Ascending aorta (tissue), 2 donors: ENCODE results near the gene BARX1. TPM values are rescaled to one million over a fixed set of nuclear protein-coding genes. Genes with fewer than 3 reads are reported as not detected.

ENCODE experiments used
- DNase-seq, 2 donors: peaks; one replicate each; pipeline ENCODE4 v3.0.0-alpha.2; 2019; ENCODE audit warnings: low spot score in 2 of 2
- H3K27ac ChIP-seq, 2 donors: fragments of 200-600 bp; sonication (generic); one replicate each; pipeline ENCODE4 v1.5.1; 2016 to 2017; ENCODE audit warnings: mild to moderate bottlenecking in 1 of 2
- H3K27me3 ChIP-seq: fragments of 200-600 bp; sonication (generic); one replicate; pipeline ENCODE4 v1.5.1; 2017
- H3K36me3 ChIP-seq, 2 donors: fragments of 200-600 bp; sonication (generic); one replicate each; pipeline ENCODE4 v1.5.1; 2016
- H3K4me1 ChIP-seq, 2 donors: fragments of 200-600 bp; sonication (generic); one replicate each; pipeline ENCODE4 v1.5.1; 2016 to 2017; ENCODE audit warnings: mild to moderate bottlenecking in 1 of 2
- H3K4me3 ChIP-seq, 2 donors: fragments of 200-600 bp; sonication (generic); one replicate each; pipeline ENCODE4 v1.5.1; 2016 to 2017; ENCODE audit warnings: mild to moderate bottlenecking in 1 of 2
- H3K9me3 ChIP-seq, 2 donors: fragments of 200-600 bp; sonication (generic); one replicate each; pipeline ENCODE4 v1.5.1; 2016
- CTCF ChIP-seq, 3 experiments: fragments of 200-600 bp in 2 of 3; fragments of 450-650 bp in 1 of 3; sonication (generic) in 2 of 3; IDR thresholded peaks; one replicate each; pipeline ENCODE4 v1.5.1; 2016 to 2019; ENCODE audit warnings: antibody characterized with exemption in 3 of 3, mild to moderate bottlenecking in 1 of 3, moderate library complexity in 1 of 3
- intact Hi-C: fragments of 100-400 bp; cut with DNase I; formaldehyde crosslinking; loops from one replicate; pipeline ENCODE4 v1.15.1; 2023
- total RNA-seq: library from RNA; depleted of rRNA; stranded (reverse); fragments of >200 nt; gene quantifications from one replicate; pipeline ENCODE4 v1.1.0, GENCODE V29; 2016

The BARX1 gene
- not detected for total RNA-seq

- Histone ChIP-seq H3K9me3 (no peaks in the 10 kb centered on the region), H3K4me3 (peak within 1 kb of the TSS; percentile 55 to 58), H3K27ac (no peak within 1 kb of the TSS)
Observed at GRCh38 chr9:93955111-93955980, at the start of gene BARX1. Gene BARX1, minus strand, starts transcription at chr9:93955355. Its CDS starts 209 bp downstream, at chr9:93955146.

GRCh38 chr9:94002316-94003140 is 47.4 kb upstream of the BARX1 start:
- Histone ChIP-seq H3K4me3 (no peak overlapping the region), H3K36me3 (no peaks in the 10 kb centered on the region), H3K27me3 (no peaks in the 10 kb centered on the region), H3K4me1 (no peaks in the 10 kb centered on the region), H3K27ac (no peak overlapping the region), H3K9me3 (peaks cover 0 to 3% of the 10 kb centered on the region in 2 donors)
- intact Hi-C loops, result no loop called here
- no peak for DNase-seq
- TF ChIP-seq CTCF (IDR thresholded peaks at IDR 0.05), result peak in 1 of 3 experiments; percentile 42

More at GRCh38 chr9:93955111-93955980, at the start of gene BARX1:
- Histone ChIP-seq H3K36me3 (no peaks in the 10 kb centered on the region), H3K27me3 (peaks cover 57% of the 10 kb centered on the region), H3K4me1 (peaks cover 25 to 49% of the 10 kb centered on the region in 2 donors)
- DNase-seq, result no peak
- intact Hi-C loops, result no loop called here
- no peak for TF ChIP-seq CTCF (IDR thresholded peaks at IDR 0.05)

GRCh38 chr9:93996863-93997262 is 41.7 kb upstream of the BARX1 start:
- no peak for TF ChIP-seq CTCF (IDR thresholded peaks at IDR 0.05)
- Histone ChIP-seq H3K9me3 (no peaks in the 10 kb centered on the region), H3K27ac (no peak overlapping the region), H3K36me3 (no peaks in the 10 kb centered on the region), H3K4me1 (no peaks in the 10 kb centered on the region), H3K4me3 (no peak overlapping the region), H3K27me3 (no peaks in the 10 kb centered on the region)
- DNase-seq, result no peak
- intact Hi-C loops, result no loop called here

GRCh38 chr9:93996367-93996766 is 41.2 kb upstream of the BARX1 start:
- Histone ChIP-seq H3K4me3 (no peak overlapping the region), H3K36me3 (no peaks in the 10 kb centered on the region), H3K27me3 (no peaks in the 10 kb centered on the region), H3K4me1 (no peaks in the 10 kb centered on the region), H3K27ac (no peak overlapping the region), H3K9me3 (no peaks in the 10 kb centered on the region)
- no peak for DNase-seq
- intact Hi-C loops, result no loop called here
- no peak for TF ChIP-seq CTCF (IDR thresholded peaks at IDR 0.05)

- TF ChIP-seq CTCF (IDR thresholded peaks at IDR 0.05), result no peak
- Histone ChIP-seq H3K27ac (no peak overlapping the region), H3K9me3 (peaks cover 4 to 12% of the 10 kb centered on the region in 2 donors), H3K4me3 (no peak overlapping the region), H3K27me3 (no peaks in the 10 kb centered on the region), H3K36me3 (no peaks in the 10 kb centered on the region), H3K4me1 (no peaks in the 10 kb centered on the region)
- DNase-seq, result no peak
- intact Hi-C loops, result no loop called here
Observed at GRCh38 chr9:93994545-93994944, 39.4 kb upstream of the BARX1 start.
